Brain pericyte (primary cell): ENCODE results near the gene CD6.
A peak's percentile ranks its signal among the peaks of the same experiment; 100 is the strongest.

ENCODE experiments used
- DNase-seq: peaks from one replicate; pipeline ENCODE4 v3.0.0-alpha.2; 2012; ENCODE audit warnings: low read depth, low spot score

Gene CD6

GRCh38 chr11:61028135-61028729 is 56.8 kb downstream of the CD6 start:
- no peak for DNase-seq

GRCh38 chr11:61032824-61033223 is 61.3 kb downstream of the CD6 start:
- no peak for DNase-seq

- DNase-seq: no peak
Observed at GRCh38 chr11:61033417-61033816, 61.9 kb downstream of the CD6 start.

GRCh38 chr11:61034111-61034510 is 62.6 kb downstream of the CD6 start:
- no peak for DNase-seq

- DNase-seq: no peak
Observed at GRCh38 chr11:61034704-61035525, 63.4 kb downstream of the CD6 start.

GRCh38 chr11:61035526-61035835 is 64.0 kb downstream of the CD6 start:
- no peak for DNase-seq

GRCh38 chr11:61037441-61038093 is 66.1 kb downstream of the CD6 start:
- DNase-seq: no peak

GRCh38 chr11:61039916-61040315 is 68.4 kb downstream of the CD6 start:
- no peak for DNase-seq

- DNase-seq: peak; percentile 10
Observed at GRCh38 chr11:61041755-61042518, 70.5 kb downstream of the CD6 start.

- DNase-seq: no peak
Observed at GRCh38 chr11:61042537-61042936, 71.1 kb downstream of the CD6 start.

- no peak for DNase-seq
Observed at GRCh38 chr11:61042961-61043540, 71.6 kb downstream of the CD6 start.

- DNase-seq: no peak
Observed at GRCh38 chr11:61045271-61045670, 73.8 kb downstream of the CD6 start.

GRCh38 chr11:61046833-61047232 is 75.4 kb downstream of the CD6 start:
- DNase-seq: no peak

GRCh38 chr11:61048368-61049062 is 77.0 kb downstream of the CD6 start:
- DNase-seq: no peak

- DNase-seq: no peak
Observed at GRCh38 chr11:61049063-61049377, 77.5 kb downstream of the CD6 start.

GRCh38 chr11:61049859-61050258 is 78.4 kb downstream of the CD6 start:
- no peak for DNase-seq

- DNase-seq: no peak
Observed at GRCh38 chr11:61052182-61052972, 80.9 kb downstream of the CD6 start.

GRCh38 chr11:61053191-61053590 is 81.7 kb downstream of the CD6 start:
- DNase-seq: no peak

GRCh38 chr11:61054513-61054912 is 83.0 kb downstream of the CD6 start:
- DNase-seq: no peak

GRCh38 chr11:61054927-61055562 is 83.6 kb downstream of the CD6 start:
- DNase-seq: no peak
